Fibroblast of lung (primary cell): ENCODE data around the gene TMEM214. TPM values are rescaled to one million over a fixed set of nuclear protein-coding genes. Genes with fewer than 3 reads are reported as not detected.

Experiments used
- DNase-seq, 2 donors: peaks; one replicate each; pipeline versions ENCODE4 v3.0.0 to v3.0.0-alpha.2; 2010; ENCODE audit warnings: low read depth in 2 of 2
- H2AFZ ChIP-seq: 2 replicates; pipeline ENCODE4 v1.5.1; 2012; ENCODE audit warnings: low read length, control low read depth, inconsistent platforms
- H3K27ac ChIP-seq: 2 replicates; pipeline ENCODE4 v1.5.1; 2011; ENCODE audit warnings: low read length, control low read depth; ENCODE audit not compliant: insufficient read depth
- H3K27me3 ChIP-seq: 2 replicates; pipeline ENCODE4 v1.5.1; 2011; ENCODE audit warnings: mild to moderate bottlenecking, low read length; ENCODE audit not compliant: control insufficient read depth, insufficient read depth
- H3K36me3 ChIP-seq: 2 replicates; pipeline ENCODE4 v1.5.1; 2011; ENCODE audit warnings: low read length; ENCODE audit not compliant: control insufficient read depth, insufficient read depth
- H3K4me1 ChIP-seq: 2 replicates; pipeline ENCODE4 v1.5.1; 2011; ENCODE audit warnings: low read length; ENCODE audit not compliant: control insufficient read depth, insufficient read depth; ENCODE audit errors: extremely low read depth
- H3K4me2 ChIP-seq: 2 replicates; pipeline ENCODE4 v1.5.1; 2011; ENCODE audit warnings: low read length, control low read depth; ENCODE audit not compliant: insufficient read depth; ENCODE audit errors: extremely low read depth
- H3K4me3 ChIP-seq, 4 experiments: fragments of 200-600 bp in 1 of 4; sonication (generic) in 1 of 4; replicated peaks in 1 of 4; 2 replicates each; pipeline ENCODE4 v1.5.1; 2011 to 2016; ENCODE audit warnings: low read length in 4 of 4, low read depth in 3 of 4, mild to moderate bottlenecking in 3 of 4, control low read depth in 2 of 4, inconsistent platforms in 1 of 4, mixed read lengths in 1 of 4; ENCODE audit not compliant: insufficient read depth in 1 of 4; ENCODE audit errors: control extremely low read depth in 1 of 4
- H3K79me2 ChIP-seq: 2 replicates; pipeline ENCODE4 v1.5.1; 2012; ENCODE audit warnings: mild to moderate bottlenecking, low read length, inconsistent platforms; ENCODE audit not compliant: control insufficient read depth, insufficient read depth
- H3K9ac ChIP-seq: 2 replicates; pipeline ENCODE4 v1.5.1; 2011; ENCODE audit warnings: mild to moderate bottlenecking, low read length, control low read depth; ENCODE audit not compliant: insufficient read depth
- H3K9me3 ChIP-seq: 2 replicates; pipeline ENCODE4 v1.5.1; 2012; ENCODE audit warnings: low read depth, low read length; ENCODE audit not compliant: control insufficient read depth, insufficient read depth
- H4K20me1 ChIP-seq: 2 replicates; pipeline ENCODE4 v1.5.1; 2011; ENCODE audit warnings: low read length; ENCODE audit not compliant: control insufficient read depth, insufficient read depth; ENCODE audit errors: extremely low read depth
- CTCF ChIP-seq, 2 donors: IDR thresholded peaks in 1 of 2; conservative IDR thresholded peaks in 1 of 2; 1 replicate in 1 of 2; 2 replicates in 1 of 2; pipeline ENCODE4 v1.5.1; 2011 to 2012; ENCODE audit warnings: low read length in 2 of 2, control low read depth in 1 of 2, inconsistent platforms in 1 of 2, low read depth in 1 of 2, mild to moderate bottlenecking in 1 of 2
- EZH2 ChIP-seq: IDR thresholded peaks from 2 replicates; pipeline ENCODE4 v1.5.1; 2012; ENCODE audit warnings: low read length, control low read depth, mild to moderate bottlenecking; ENCODE audit errors: missing control alignments
- polyA plus RNA-seq, 2 donors: library from polyadenylated mRNA; depleted of rRNA in 1 of 2; stranded (reverse) in 1 of 2; unstranded in 1 of 2; fragments of >200 nt; gene quantifications; 2 replicates each; pipeline ENCODE4 v1.2.1, GENCODE V29; 2011 to 2012; ENCODE audit warnings: missing spikeins in 1 of 2
- total RNA-seq: library from RNA; depleted of rRNA; stranded (reverse); fragments of >200 nt; gene quantifications from 2 replicates; pipeline ENCODE4 v1.2.1, GENCODE V29; 2014

TMEM214 gene
- total and polyA plus RNA-seq, 2 donors (not counting 1 experiment from before 2014, with no cell fraction given), result 22.6 to 127 TPM

GRCh38 chr2:27058210-27058609, 25.4 kb downstream of the TMEM214 start:
- H3K4me1 ChIP-seq, result no peaks in the 10 kb centered on the region
- no peak overlapping the region for H3K4me3 ChIP-seq
- no peak overlapping the region for H3K4me2 ChIP-seq
- TF ChIP-seq CTCF (conservative IDR thresholded peaks at IDR 0.05 in 1 of 2, IDR thresholded peaks at IDR 0.05 in 1 of 2; ENCODE audit: low read depth in 1 of 2, low read length in 2 of 2), result no peak
- H3K79me2 ChIP-seq, result no peaks in the 10 kb centered on the region
- DNase-seq, result no peak
- no peaks in the 10 kb centered on the region for H3K9me3 ChIP-seq
- no peaks in the 10 kb centered on the region for H4K20me1 ChIP-seq
- H3K27me3 ChIP-seq, result no peaks in the 10 kb centered on the region
- peaks cover 14% of the 10 kb centered on the region for H3K36me3 ChIP-seq
- H3K27ac ChIP-seq, result no peak overlapping the region
- H2AFZ ChIP-seq, result no peak overlapping the region
- no peak overlapping the region for H3K9ac ChIP-seq

GRCh38 chr2:27059141-27059820, 26.5 kb downstream of the TMEM214 start:
- TF ChIP-seq EZH2 (no peak), CTCF (conservative IDR thresholded peaks at IDR 0.05 in 1 of 2, IDR thresholded peaks at IDR 0.05 in 1 of 2; ENCODE audit: low read depth in 1 of 2, low read length in 2 of 2) (no peak)
- no peak for DNase-seq
- no peak overlapping the region for H3K27ac ChIP-seq
- no peaks in the 10 kb centered on the region for H3K9me3 ChIP-seq
- H4K20me1 ChIP-seq, result no peaks in the 10 kb centered on the region
- H3K79me2 ChIP-seq, result no peaks in the 10 kb centered on the region
- no peaks in the 10 kb centered on the region for H3K27me3 ChIP-seq
- peaks cover 17% of the 10 kb centered on the region for H3K36me3 ChIP-seq
- peaks cover 5% of the 10 kb centered on the region for H3K4me1 ChIP-seq
- H2AFZ ChIP-seq, result no peak overlapping the region
- H3K4me3 ChIP-seq, result no peak overlapping the region
- no peak overlapping the region for H3K9ac ChIP-seq
- H3K4me2 ChIP-seq, result no peak overlapping the region

GRCh38 chr2:27060323-27060722, 27.6 kb downstream of the TMEM214 start:
- H3K27ac ChIP-seq, result no peak overlapping the region

More at GRCh38 chr2:27060323-27060722, 27.6 kb downstream of the TMEM214 start:
- Histone ChIP-seq H3K4me2 (no peak overlapping the region), H4K20me1 (no peaks in the 10 kb centered on the region), H3K79me2 (no peaks in the 10 kb centered on the region), H3K27me3 (no peaks in the 10 kb centered on the region), H2AFZ (no peak overlapping the region), H3K9me3 (no peaks in the 10 kb centered on the region), H3K4me1 (peaks cover 5% of the 10 kb centered on the region), H3K36me3 (peaks cover 21% of the 10 kb centered on the region), H3K4me3 (no peak overlapping the region), H3K9ac (no peak overlapping the region)
- DNase-seq, result no peak
- TF ChIP-seq CTCF (conservative IDR thresholded peaks at IDR 0.05 in 1 of 2, IDR thresholded peaks at IDR 0.05 in 1 of 2; ENCODE audit: low read depth in 1 of 2, low read length in 2 of 2) (no peak), EZH2 (no peak)
